OCI-LY7 (cell line): ENCODE data around the gene CDKL1.

ENCODE experiments used
- EZH2phosphoT487 ChIP-seq: fragments of 200-600 bp; sonication (generic); IDR thresholded peaks from 2 replicates; pipeline ENCODE4 v1.6.1; 2018; ENCODE audit warnings: low read depth, borderline replicate concordance, mild to moderate bottlenecking, mixed run types, antibody characterized with exemption, low read length, moderate library complexity, mixed read lengths
- TF ChIP-seq, protein P1 (sequence below): fragments of 200-600 bp; sonication (generic); conservative IDR thresholded peaks from 2 replicates; pipeline ENCODE4 v1.5.1; 2014; ENCODE audit warnings: mild to moderate bottlenecking, antibody characterized with exemption, low read length, moderate library complexity, mixed read lengths

DNA sequence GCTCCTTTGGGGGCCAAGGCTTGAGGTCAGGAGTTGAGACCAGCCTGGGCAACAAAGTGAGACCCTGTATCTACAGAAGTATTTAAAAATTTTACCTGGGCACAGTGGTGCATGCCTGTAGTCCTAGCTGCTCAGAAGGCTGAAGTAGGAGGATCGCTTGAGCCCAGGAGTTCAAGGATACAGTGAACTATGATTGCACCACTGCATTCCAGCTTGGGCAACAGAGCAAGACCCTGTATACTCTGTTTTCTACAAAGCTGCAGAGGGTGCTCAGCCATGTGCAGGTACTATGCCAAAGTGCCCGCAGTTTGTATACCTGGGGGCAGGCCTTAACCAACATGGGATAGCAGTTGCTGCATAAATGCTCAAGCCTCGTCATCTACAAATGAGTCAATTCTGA lies 26.8 kb upstream of the CDKL1 start:
- TF ChIP-seq, protein P1, sequence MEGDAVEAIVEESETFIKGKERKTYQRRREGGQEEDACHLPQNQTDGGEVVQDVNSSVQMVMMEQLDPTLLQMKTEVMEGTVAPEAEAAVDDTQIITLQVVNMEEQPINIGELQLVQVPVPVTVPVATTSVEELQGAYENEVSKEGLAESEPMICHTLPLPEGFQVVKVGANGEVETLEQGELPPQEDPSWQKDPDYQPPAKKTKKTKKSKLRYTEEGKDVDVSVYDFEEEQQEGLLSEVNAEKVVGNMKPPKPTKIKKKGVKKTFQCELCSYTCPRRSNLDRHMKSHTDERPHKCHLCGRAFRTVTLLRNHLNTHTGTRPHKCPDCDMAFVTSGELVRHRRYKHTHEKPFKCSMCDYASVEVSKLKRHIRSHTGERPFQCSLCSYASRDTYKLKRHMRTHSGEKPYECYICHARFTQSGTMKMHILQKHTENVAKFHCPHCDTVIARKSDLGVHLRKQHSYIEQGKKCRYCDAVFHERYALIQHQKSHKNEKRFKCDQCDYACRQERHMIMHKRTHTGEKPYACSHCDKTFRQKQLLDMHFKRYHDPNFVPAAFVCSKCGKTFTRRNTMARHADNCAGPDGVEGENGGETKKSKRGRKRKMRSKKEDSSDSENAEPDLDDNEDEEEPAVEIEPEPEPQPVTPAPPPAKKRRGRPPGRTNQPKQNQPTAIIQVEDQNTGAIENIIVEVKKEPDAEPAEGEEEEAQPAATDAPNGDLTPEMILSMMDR = no peak
- no peak for TF ChIP-seq EZH2phosphoT487
